ENCODE measurements around the gene HK3.

GRCh38 chr5:176863041-176863764 lies 35.9 kb downstream of the HK3 start:
- TF ChIP-seq, protein P1, sequence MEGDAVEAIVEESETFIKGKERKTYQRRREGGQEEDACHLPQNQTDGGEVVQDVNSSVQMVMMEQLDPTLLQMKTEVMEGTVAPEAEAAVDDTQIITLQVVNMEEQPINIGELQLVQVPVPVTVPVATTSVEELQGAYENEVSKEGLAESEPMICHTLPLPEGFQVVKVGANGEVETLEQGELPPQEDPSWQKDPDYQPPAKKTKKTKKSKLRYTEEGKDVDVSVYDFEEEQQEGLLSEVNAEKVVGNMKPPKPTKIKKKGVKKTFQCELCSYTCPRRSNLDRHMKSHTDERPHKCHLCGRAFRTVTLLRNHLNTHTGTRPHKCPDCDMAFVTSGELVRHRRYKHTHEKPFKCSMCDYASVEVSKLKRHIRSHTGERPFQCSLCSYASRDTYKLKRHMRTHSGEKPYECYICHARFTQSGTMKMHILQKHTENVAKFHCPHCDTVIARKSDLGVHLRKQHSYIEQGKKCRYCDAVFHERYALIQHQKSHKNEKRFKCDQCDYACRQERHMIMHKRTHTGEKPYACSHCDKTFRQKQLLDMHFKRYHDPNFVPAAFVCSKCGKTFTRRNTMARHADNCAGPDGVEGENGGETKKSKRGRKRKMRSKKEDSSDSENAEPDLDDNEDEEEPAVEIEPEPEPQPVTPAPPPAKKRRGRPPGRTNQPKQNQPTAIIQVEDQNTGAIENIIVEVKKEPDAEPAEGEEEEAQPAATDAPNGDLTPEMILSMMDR (IDR thresholded peaks at IDR 0.05; ENCODE audit: low read depth, low read length), result no peak
- no peak for TF ChIP-seq EZH2phosphoT487 (IDR thresholded peaks at IDR 0.05; ENCODE audit: low read depth)

All from OCI-LY3 (cell line).